ENCODE results near the gene OAS1.

OAS1 gene

GRCh38 chr12:112906712-112907414, at the start of gene OAS1:
Gene OAS1 (plus strand): TSS chr12:112906962. CDS start chr12:112907040, 78 bp downstream.
- DNase-seq (ENCODE audit: low read depth in 2 of 3, low spot score in 2 of 3) = no peak

- no peak for DNase-seq (ENCODE audit: low read depth in 2 of 3, low spot score in 2 of 3)
Measured at GRCh38 chr12:112859291-112859690, 47.5 kb upstream of the OAS1 start.

- DNase-seq (ENCODE audit: low read depth in 2 of 3, low spot score in 2 of 3) = no peak
Measured at GRCh38 chr12:112860181-112860580, 46.6 kb upstream of the OAS1 start.

GRCh38 chr12:112861284-112861683, 45.5 kb upstream of the OAS1 start:
- DNase-seq (ENCODE audit: low read depth in 2 of 3, low spot score in 2 of 3) = no peak

GRCh38 chr12:112862636-112863290, 44.0 kb upstream of the OAS1 start:
- DNase-seq (ENCODE audit: low read depth in 2 of 3, low spot score in 2 of 3) = no peak

- no peak for DNase-seq (ENCODE audit: low read depth in 2 of 3, low spot score in 2 of 3)
Measured at GRCh38 chr12:112868459-112869041, 38.2 kb upstream of the OAS1 start.

GRCh38 chr12:112869091-112869490, 37.7 kb upstream of the OAS1 start:
- no peak for DNase-seq (ENCODE audit: low read depth in 2 of 3, low spot score in 2 of 3)

GRCh38 chr12:112869778-112870177, 37.0 kb upstream of the OAS1 start:
- DNase-seq (ENCODE audit: low read depth in 2 of 3, low spot score in 2 of 3) = no peak

- DNase-seq (ENCODE audit: low read depth in 2 of 3, low spot score in 2 of 3) = no peak
Measured at GRCh38 chr12:112870267-112870980, 36.3 kb upstream of the OAS1 start.

- no peak for DNase-seq (ENCODE audit: low read depth in 2 of 3, low spot score in 2 of 3)
Measured at GRCh38 chr12:112875608-112876007, 31.2 kb upstream of the OAS1 start.

GRCh38 chr12:112876506-112876905, 30.3 kb upstream of the OAS1 start:
- DNase-seq (ENCODE audit: low read depth in 2 of 3, low spot score in 2 of 3) = no peak

GRCh38 chr12:112877006-112877405, 29.8 kb upstream of the OAS1 start:
- DNase-seq (ENCODE audit: low read depth in 2 of 3, low spot score in 2 of 3) = no peak

- no peak for DNase-seq (ENCODE audit: low read depth in 2 of 3, low spot score in 2 of 3)
Measured at GRCh38 chr12:112878488-112878887, 28.3 kb upstream of the OAS1 start.

GRCh38 chr12:112879191-112879705, 27.5 kb upstream of the OAS1 start:
- DNase-seq (ENCODE audit: low read depth in 2 of 3, low spot score in 2 of 3) = no peak

- no peak for DNase-seq (ENCODE audit: low read depth in 2 of 3, low spot score in 2 of 3)
Measured at GRCh38 chr12:112881602-112882001, 25.2 kb upstream of the OAS1 start.

- DNase-seq (ENCODE audit: low read depth in 2 of 3, low spot score in 2 of 3) = no peak
Measured at GRCh38 chr12:112885236-112885635, 21.5 kb upstream of the OAS1 start.

- DNase-seq (ENCODE audit: low read depth in 2 of 3, low spot score in 2 of 3) = no peak
Measured at GRCh38 chr12:112887550-112887949, 19.2 kb upstream of the OAS1 start.

- DNase-seq (ENCODE audit: low read depth in 2 of 3, low spot score in 2 of 3) = no peak
Measured at GRCh38 chr12:112891093-112892024, 15.4 kb upstream of the OAS1 start.

GRCh38 chr12:112892856-112893255, 13.9 kb upstream of the OAS1 start:
- no peak for DNase-seq (ENCODE audit: low read depth in 2 of 3, low spot score in 2 of 3)

GRCh38 chr12:112894128-112894527, 12.6 kb upstream of the OAS1 start:
- no peak for DNase-seq (ENCODE audit: low read depth in 2 of 3, low spot score in 2 of 3)
